ENCODE measurements around the gene GPATCH1.
A peak's percentile ranks its signal among the peaks of the same experiment; 100 is the strongest.
"Not testable (repeated sequence)": the region's sequence is repeated elsewhere in the genome, so short reads cannot be mapped to it uniquely, and the experiment has no call there.

The GPATCH1 gene, protein sequence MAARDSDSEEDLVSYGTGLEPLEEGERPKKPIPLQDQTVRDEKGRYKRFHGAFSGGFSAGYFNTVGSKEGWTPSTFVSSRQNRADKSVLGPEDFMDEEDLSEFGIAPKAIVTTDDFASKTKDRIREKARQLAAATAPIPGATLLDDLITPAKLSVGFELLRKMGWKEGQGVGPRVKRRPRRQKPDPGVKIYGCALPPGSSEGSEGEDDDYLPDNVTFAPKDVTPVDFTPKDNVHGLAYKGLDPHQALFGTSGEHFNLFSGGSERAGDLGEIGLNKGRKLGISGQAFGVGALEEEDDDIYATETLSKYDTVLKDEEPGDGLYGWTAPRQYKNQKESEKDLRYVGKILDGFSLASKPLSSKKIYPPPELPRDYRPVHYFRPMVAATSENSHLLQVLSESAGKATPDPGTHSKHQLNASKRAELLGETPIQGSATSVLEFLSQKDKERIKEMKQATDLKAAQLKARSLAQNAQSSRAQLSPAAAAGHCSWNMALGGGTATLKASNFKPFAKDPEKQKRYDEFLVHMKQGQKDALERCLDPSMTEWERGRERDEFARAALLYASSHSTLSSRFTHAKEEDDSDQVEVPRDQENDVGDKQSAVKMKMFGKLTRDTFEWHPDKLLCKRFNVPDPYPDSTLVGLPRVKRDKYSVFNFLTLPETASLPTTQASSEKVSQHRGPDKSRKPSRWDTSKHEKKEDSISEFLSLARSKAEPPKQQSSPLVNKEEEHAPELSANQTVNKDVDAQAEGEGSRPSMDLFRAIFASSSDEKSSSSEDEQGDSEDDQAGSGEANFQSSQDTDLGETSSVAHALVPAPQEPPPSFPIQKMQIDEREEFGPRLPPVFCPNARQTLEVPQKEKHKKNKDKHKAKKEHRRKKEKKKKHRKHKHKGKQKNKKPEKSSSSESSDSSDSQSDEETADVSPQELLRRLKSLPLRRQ

GRCh38 chr19:33080761-33081681 is at the start of gene GPATCH1:
Gene GPATCH1 (plus strand): TSS chr19:33081181. CDS start chr19:33081194, 13 bp downstream.
- peak within 1 kb of the TSS; percentile 94 for H3K4me3 ChIP-seq (ENCODE audit: low read depth, low read length)
- peak; percentile 89 for DNase-seq (ENCODE audit: low read depth)
- TF ChIP-seq, protein P1, sequence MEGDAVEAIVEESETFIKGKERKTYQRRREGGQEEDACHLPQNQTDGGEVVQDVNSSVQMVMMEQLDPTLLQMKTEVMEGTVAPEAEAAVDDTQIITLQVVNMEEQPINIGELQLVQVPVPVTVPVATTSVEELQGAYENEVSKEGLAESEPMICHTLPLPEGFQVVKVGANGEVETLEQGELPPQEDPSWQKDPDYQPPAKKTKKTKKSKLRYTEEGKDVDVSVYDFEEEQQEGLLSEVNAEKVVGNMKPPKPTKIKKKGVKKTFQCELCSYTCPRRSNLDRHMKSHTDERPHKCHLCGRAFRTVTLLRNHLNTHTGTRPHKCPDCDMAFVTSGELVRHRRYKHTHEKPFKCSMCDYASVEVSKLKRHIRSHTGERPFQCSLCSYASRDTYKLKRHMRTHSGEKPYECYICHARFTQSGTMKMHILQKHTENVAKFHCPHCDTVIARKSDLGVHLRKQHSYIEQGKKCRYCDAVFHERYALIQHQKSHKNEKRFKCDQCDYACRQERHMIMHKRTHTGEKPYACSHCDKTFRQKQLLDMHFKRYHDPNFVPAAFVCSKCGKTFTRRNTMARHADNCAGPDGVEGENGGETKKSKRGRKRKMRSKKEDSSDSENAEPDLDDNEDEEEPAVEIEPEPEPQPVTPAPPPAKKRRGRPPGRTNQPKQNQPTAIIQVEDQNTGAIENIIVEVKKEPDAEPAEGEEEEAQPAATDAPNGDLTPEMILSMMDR (IDR thresholded peaks at IDR 0.05; ENCODE audit: insufficient read depth, low read depth, low read length, missing control alignments) = no peak

GRCh38 chr19:33032218-33032781 is 48.7 kb upstream of the GPATCH1 start:
- no peak for DNase-seq (ENCODE audit: low read depth)
- no peak overlapping the region for H3K4me3 ChIP-seq (ENCODE audit: low read depth, low read length)
- TF ChIP-seq, protein P1 (IDR thresholded peaks at IDR 0.05; ENCODE audit: insufficient read depth, low read depth, low read length, missing control alignments) = no peak

- no peak for DNase-seq (ENCODE audit: low read depth)
- TF ChIP-seq, protein P1 (IDR thresholded peaks at IDR 0.05; ENCODE audit: insufficient read depth, low read depth, low read length, missing control alignments) = no peak
- H3K4me3 ChIP-seq (ENCODE audit: low read depth, low read length) = no peak overlapping the region
Measured at GRCh38 chr19:33035461-33035860, 45.5 kb upstream of the GPATCH1 start.

GRCh38 chr19:33036370-33037167 is 44.4 kb upstream of the GPATCH1 start:
- not testable (repeated sequence) for H3K4me3 ChIP-seq (ENCODE audit: low read depth, low read length); DNase-seq (ENCODE audit: low read depth)

- H3K4me3 ChIP-seq (ENCODE audit: low read depth, low read length); DNase-seq (ENCODE audit: low read depth): not testable (repeated sequence)
Measured at GRCh38 chr19:33037168-33038025, 43.6 kb upstream of the GPATCH1 start.

DNA sequence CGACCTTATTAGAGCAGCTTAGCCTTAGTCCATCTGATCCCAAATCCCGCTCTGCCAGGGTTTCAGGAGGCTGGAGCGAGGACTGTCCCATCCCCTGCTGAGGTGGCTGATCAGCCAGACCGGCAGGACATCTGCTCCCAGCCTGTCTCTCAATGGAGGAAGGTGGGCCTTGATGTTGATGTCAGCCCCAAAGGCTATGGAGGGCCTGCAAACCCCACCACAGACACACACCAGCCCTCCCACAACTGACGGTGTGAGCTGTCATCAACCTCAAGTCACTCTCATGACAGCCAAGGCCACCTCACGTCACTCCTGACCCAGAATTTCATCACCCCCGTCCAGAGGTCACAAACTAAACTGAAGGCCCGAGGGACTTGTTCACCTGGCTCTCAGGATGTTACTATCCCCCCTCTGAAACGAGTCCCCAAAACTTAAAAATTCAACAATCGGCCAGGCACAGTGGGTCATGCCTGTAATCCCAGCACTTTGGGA is 41.8 kb upstream of the GPATCH1 start:
- TF ChIP-seq, protein P1 (IDR thresholded peaks at IDR 0.05; ENCODE audit: insufficient read depth, low read depth, low read length, missing control alignments) = no peak
- H3K4me3 ChIP-seq (ENCODE audit: low read depth, low read length) = no peak overlapping the region
- no peak for DNase-seq (ENCODE audit: low read depth)
